Measurements from ENCODE around the gene FYN.

Gene FYN

GRCh38 chr6:111702268-111702667, 171.0 kb downstream of the FYN start:
- peaks cover 59% of the 10 kb centered on the region for H3K36me3 ChIP-seq (ENCODE audit: insufficient read depth, low read length)
- TF ChIP-seq POLR2AphosphoS5 (IDR thresholded peaks at IDR 0.05; ENCODE audit: borderline replicate concordance, low read depth, low read length) (no peak), FOXP2 (optimal IDR thresholded peaks at IDR 0.05; ENCODE audit: control extremely low read depth, extremely low read length, insufficient read depth) (no peak), EZH2 (IDR thresholded peaks at IDR 0.05) (no peak)
- no peaks in the 10 kb centered on the region for H3K9me3 ChIP-seq (ENCODE audit: low read depth, low read length)
- no peak overlapping the region for H3K4me3 ChIP-seq
- H3K27ac ChIP-seq: no peak overlapping the region
- H3K9ac ChIP-seq (ENCODE audit: insufficient read length): no peak overlapping the region
- no peak for DNase-seq (ENCODE audit: low read depth, low spot score)

- DNase-seq (ENCODE audit: low read depth, low spot score): no peak
- peaks cover 59% of the 10 kb centered on the region for H3K36me3 ChIP-seq (ENCODE audit: insufficient read depth, low read length)
- no peak for TF ChIP-seq EZH2 (IDR thresholded peaks at IDR 0.05)
- TF ChIP-seq POLR2AphosphoS5 (IDR thresholded peaks at IDR 0.05; ENCODE audit: borderline replicate concordance, low read depth, low read length): no peak
- TF ChIP-seq FOXP2 (optimal IDR thresholded peaks at IDR 0.05; ENCODE audit: control extremely low read depth, extremely low read length, insufficient read depth): no peak
Observed at GRCh38 chr6:111701146-111701545, 172.1 kb downstream of the FYN start.

GRCh38 chr6:111700135-111700690, 173.0 kb downstream of the FYN start:
- Histone ChIP-seq H3K36me3 (ENCODE audit: insufficient read depth, low read length) (peaks cover 60% of the 10 kb centered on the region), H3K27ac (no peak overlapping the region), H3K9ac (ENCODE audit: insufficient read length) (no peak overlapping the region), H3K4me3 (no peak overlapping the region), H3K9me3 (ENCODE audit: low read depth, low read length) (no peaks in the 10 kb centered on the region)
- TF ChIP-seq EZH2 (IDR thresholded peaks at IDR 0.05) (no peak), POLR2AphosphoS5 (IDR thresholded peaks at IDR 0.05; ENCODE audit: borderline replicate concordance, low read depth, low read length) (no peak), FOXP2 (optimal IDR thresholded peaks at IDR 0.05; ENCODE audit: control extremely low read depth, extremely low read length, insufficient read depth) (no peak)
- no peak for DNase-seq (ENCODE audit: low read depth, low spot score)

More at GRCh38 chr6:111701146-111701545, 172.1 kb downstream of the FYN start:
- Histone ChIP-seq H3K4me3 (no peak overlapping the region), H3K27ac (no peak overlapping the region), H3K9me3 (ENCODE audit: low read depth, low read length) (no peaks in the 10 kb centered on the region), H3K9ac (ENCODE audit: insufficient read length) (no peak overlapping the region)

- no peak overlapping the region for H3K9ac ChIP-seq (ENCODE audit: insufficient read length)
- TF ChIP-seq POLR2AphosphoS5 (IDR thresholded peaks at IDR 0.05; ENCODE audit: borderline replicate concordance, low read depth, low read length): no peak
- no peak for TF ChIP-seq FOXP2 (optimal IDR thresholded peaks at IDR 0.05; ENCODE audit: control extremely low read depth, extremely low read length, insufficient read depth)
- no peak for TF ChIP-seq EZH2 (IDR thresholded peaks at IDR 0.05)
- no peaks in the 10 kb centered on the region for H3K9me3 ChIP-seq (ENCODE audit: low read depth, low read length)
- no peak for DNase-seq (ENCODE audit: low read depth, low spot score)
- no peak overlapping the region for H3K27ac ChIP-seq
- H3K36me3 ChIP-seq (ENCODE audit: insufficient read depth, low read length): peaks cover 70% of the 10 kb centered on the region
- H3K4me3 ChIP-seq: no peak overlapping the region
Observed at GRCh38 chr6:111699123-111699522, 174.1 kb downstream of the FYN start.

DNA sequence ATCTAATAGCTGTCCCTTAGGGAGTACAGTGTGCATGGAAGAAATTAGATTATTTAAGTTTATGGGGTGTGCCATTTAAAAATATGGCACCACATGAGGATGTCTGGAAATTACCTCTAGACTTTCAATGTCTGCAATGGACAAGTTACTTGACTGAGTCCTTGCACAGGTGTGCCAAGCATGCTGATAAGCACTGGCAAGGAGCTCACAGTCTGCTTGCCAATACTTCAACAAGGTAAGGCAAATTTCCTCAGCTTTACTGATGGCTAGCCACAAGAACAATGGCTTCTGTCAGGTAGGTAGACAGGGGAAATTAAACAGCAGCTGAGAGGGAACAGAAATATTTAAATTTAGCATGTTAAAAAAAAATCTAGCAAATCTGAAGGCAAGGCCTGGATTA, 176.4 kb downstream of the FYN start:
- Histone ChIP-seq H3K36me3 (ENCODE audit: insufficient read depth, low read length) (peaks cover 71% of the 10 kb centered on the region), H3K4me3 (no peak overlapping the region), H3K9ac (ENCODE audit: insufficient read length) (no peak overlapping the region), H3K27ac (no peak overlapping the region), H3K9me3 (ENCODE audit: low read depth, low read length) (no peaks in the 10 kb centered on the region)
- DNase-seq (ENCODE audit: low read depth, low spot score): no peak
- no peak for TF ChIP-seq POLR2AphosphoS5 (IDR thresholded peaks at IDR 0.05; ENCODE audit: borderline replicate concordance, low read depth, low read length)
- no peak for TF ChIP-seq EZH2 (IDR thresholded peaks at IDR 0.05)
- no peak for TF ChIP-seq FOXP2 (optimal IDR thresholded peaks at IDR 0.05; ENCODE audit: control extremely low read depth, extremely low read length, insufficient read depth)

DNA sequence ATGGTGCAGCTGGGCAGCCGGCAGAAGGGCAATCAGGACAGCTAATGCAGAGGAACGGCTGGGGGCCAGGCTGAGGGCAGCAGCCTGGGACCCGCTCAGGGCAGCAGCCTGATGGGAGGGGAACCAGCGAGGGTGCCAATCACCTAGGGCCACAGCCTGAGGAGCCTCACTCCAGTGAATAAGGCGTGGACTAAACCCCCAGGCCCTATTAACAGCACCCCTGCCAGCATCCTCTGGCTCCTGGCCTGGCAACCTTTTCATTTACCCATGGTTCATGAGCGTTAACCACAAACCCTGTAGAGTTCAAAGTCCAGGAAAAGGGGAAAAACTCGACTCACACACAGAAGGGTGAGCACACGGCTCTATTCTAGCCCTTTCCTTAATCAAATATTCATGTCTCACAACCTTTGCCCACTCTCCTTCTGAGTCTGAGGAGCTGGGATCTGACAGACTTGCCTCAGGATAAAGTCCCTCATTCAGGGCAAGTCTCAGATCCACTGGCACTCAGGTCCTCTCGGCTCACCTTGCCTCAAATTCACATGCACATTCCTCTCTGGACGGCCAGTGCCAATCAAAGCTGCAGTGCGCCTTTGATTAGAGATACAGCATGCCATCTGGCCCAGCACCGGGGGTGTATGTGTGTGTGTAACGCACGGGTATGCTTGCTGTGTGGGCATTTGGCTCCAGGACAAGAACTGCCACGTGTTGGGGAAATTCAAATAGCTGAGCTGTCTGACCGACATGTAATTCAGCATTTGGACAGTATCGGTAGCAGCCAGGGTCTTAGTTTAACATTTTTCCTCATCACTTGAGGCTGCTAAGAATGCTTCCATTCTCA, 180.7 kb downstream of the FYN start:
- Histone ChIP-seq H3K4me3 (no peak overlapping the region), H3K36me3 (ENCODE audit: insufficient read depth, low read length) (peaks cover 88% of the 10 kb centered on the region), H3K9ac (ENCODE audit: insufficient read length) (no peak overlapping the region), H3K9me3 (ENCODE audit: low read depth, low read length) (no peaks in the 10 kb centered on the region), H3K27ac (no peak overlapping the region)
- TF ChIP-seq POLR2AphosphoS5 (IDR thresholded peaks at IDR 0.05; ENCODE audit: borderline replicate concordance, low read depth, low read length) (no peak), EZH2 (IDR thresholded peaks at IDR 0.05) (no peak), FOXP2 (optimal IDR thresholded peaks at IDR 0.05; ENCODE audit: control extremely low read depth, extremely low read length, insufficient read depth) (no peak)
- no peak for DNase-seq (ENCODE audit: low read depth, low spot score)

- no peak for TF ChIP-seq EZH2 (IDR thresholded peaks at IDR 0.05)
- H3K9ac ChIP-seq (ENCODE audit: insufficient read length): no peak overlapping the region
Observed at GRCh38 chr6:111691345-111692225, 181.7 kb downstream of the FYN start.

GRCh38 chr6:111689946-111690345, 183.3 kb downstream of the FYN start:
- Histone ChIP-seq H3K27ac (no peak overlapping the region), H3K36me3 (ENCODE audit: insufficient read depth, low read length) (peaks cover 91% of the 10 kb centered on the region), H3K9me3 (ENCODE audit: low read depth, low read length) (no peaks in the 10 kb centered on the region), H3K9ac (ENCODE audit: insufficient read length) (no peak overlapping the region), H3K4me3 (no peak overlapping the region)
- no peak for DNase-seq (ENCODE audit: low read depth, low spot score)
- no peak for TF ChIP-seq POLR2AphosphoS5 (IDR thresholded peaks at IDR 0.05; ENCODE audit: borderline replicate concordance, low read depth, low read length)
- no peak for TF ChIP-seq EZH2 (IDR thresholded peaks at IDR 0.05)
- no peak for TF ChIP-seq FOXP2 (optimal IDR thresholded peaks at IDR 0.05; ENCODE audit: control extremely low read depth, extremely low read length, insufficient read depth)

More at GRCh38 chr6:111691345-111692225, 181.7 kb downstream of the FYN start:
- Histone ChIP-seq H3K36me3 (ENCODE audit: insufficient read depth, low read length) (peaks cover 86% of the 10 kb centered on the region), H3K9me3 (ENCODE audit: low read depth, low read length) (no peaks in the 10 kb centered on the region), H3K27ac (no peak overlapping the region), H3K4me3 (no peak overlapping the region)
- no peak for DNase-seq (ENCODE audit: low read depth, low spot score)
